ENCODE data around the gene IFRD2. TPM values are rescaled to one million over a fixed set of nuclear protein-coding genes. Genes with fewer than 3 reads are reported as not detected.
A peak's percentile ranks its signal among the peaks of the same experiment; 100 is the strongest.

The IFRD2 gene
- total RNA-seq, 5 donors from 2014 or later (not counting 1 experiment from before 2014, with no cell fraction given): 50.0 to 91.2 (median 75.9) TPM

GRCh38 chr3:50331364-50331907 lies 39.2 kb upstream of the IFRD2 start:
- no peaks in the 10 kb centered on the region for H3K27me3 ChIP-seq (replicated peaks in 1 of 2; ENCODE audit: control insufficient read depth in 2 of 2, extremely low read depth in 1 of 2, insufficient read depth in 2 of 2, low read length in 1 of 2)
- ATAC-seq (replicated peaks in 1 of 4): no peak

GRCh38 chr3:50330330-50330729 lies 38.1 kb upstream of the IFRD2 start:
- H3K27me3 ChIP-seq (replicated peaks in 1 of 2; ENCODE audit: control insufficient read depth in 2 of 2, extremely low read depth in 1 of 2, insufficient read depth in 2 of 2, low read length in 1 of 2): no peaks in the 10 kb centered on the region
- DNase-seq (no peak), ATAC-seq (replicated peaks in 1 of 4) (no peak)
- Mint-ChIP-seq H3K36me3 (peaks cover 19% of the 10 kb centered on the region), H3K4me3 (no peak overlapping the region), H3K4me1 (peaks cover 26 to 47% (median 41%) of the 10 kb centered on the region in 3 donors), H3K27me3 (no peaks in the 10 kb centered on the region), H3K9me3 (no peaks in the 10 kb centered on the region), H3K27ac (no peak overlapping the region)
- ChIA-PET POLR2A (no interaction called here), CTCF (no interaction called here)
- peaks cover 13 to 57% of the 10 kb centered on the region in 2 experiments for H3K4me1 ChIP-seq (ENCODE audit: control insufficient read depth in 1 of 2, extremely low read depth in 1 of 2, insufficient read depth in 2 of 2, low read length in 2 of 2)
- no peak overlapping the region for H3K27ac ChIP-seq (ENCODE audit: low read length)
- peaks cover 14 to 47% of the 10 kb centered on the region in 2 donors for H3K36me3 ChIP-seq (ENCODE audit: control insufficient read depth in 2 of 2, extremely low read depth in 1 of 2, insufficient read depth in 1 of 2, low read length in 1 of 2)
- H3K9me3 ChIP-seq: no peaks in the 10 kb centered on the region
- WGBS (ENCODE audit: insufficient coverage): 100% methylated on average over 6 of the region's 10 CpGs
- H3K4me3 ChIP-seq (ENCODE audit: control insufficient read depth in 1 of 2, extremely low read depth in 1 of 2, low read length in 1 of 2): no peak overlapping the region

More at GRCh38 chr3:50331364-50331907, 39.2 kb upstream of the IFRD2 start:
- DNase-seq: no peak
- Histone ChIP-seq H3K4me1 (ENCODE audit: control insufficient read depth in 1 of 2, extremely low read depth in 1 of 2, insufficient read depth in 2 of 2, low read length in 2 of 2) (peaks cover 16 to 68% of the 10 kb centered on the region in 2 experiments), H3K9me3 (no peaks in the 10 kb centered on the region), H3K4me3 (ENCODE audit: control insufficient read depth in 1 of 2, extremely low read depth in 1 of 2, low read length in 1 of 2) (no peak overlapping the region), H3K27ac (ENCODE audit: low read length) (no peak overlapping the region), H3K36me3 (ENCODE audit: control insufficient read depth in 2 of 2, extremely low read depth in 1 of 2, insufficient read depth in 1 of 2, low read length in 1 of 2) (peaks cover 14 to 47% of the 10 kb centered on the region in 2 donors)
- peaks cover 19% of the 10 kb centered on the region for H3K36me3 Mint-ChIP-seq
- peaks cover 37 to 54% (median 49%) of the 10 kb centered on the region in 3 donors for H3K4me1 Mint-ChIP-seq
- H3K4me3 Mint-ChIP-seq: no peak overlapping the region
- no peaks in the 10 kb centered on the region for H3K27me3 Mint-ChIP-seq
- no peak overlapping the region for H3K27ac Mint-ChIP-seq
- CTCF ChIA-PET: no interaction called here
- H3K9me3 Mint-ChIP-seq: no peaks in the 10 kb centered on the region
- POLR2A ChIA-PET: no interaction called here
- 98% methylated on average over 15 of the region's 19 CpGs for WGBS (ENCODE audit: insufficient coverage)

- H3K4me3 Mint-ChIP-seq: peak within 1 kb of the TSS; percentile 86 to 92 (median 89)
- 3% methylated on average over 54 of the region's 55 CpGs for WGBS (ENCODE audit: insufficient coverage)
- peak within 1 kb of the TSS; percentile 85 to 87 for H3K27ac Mint-ChIP-seq
- ChIA-PET POLR2A (interaction anchor here (0.6 to 2.5 kb wide), 5 partner anchors 9 to 103 kb away, joined by 3 to 11 read pairs (median 4); partner anchors contain the start of genes CYB561D2 (in 1 of the 2) and NPRL2 (in 1 of the 2)), CTCF (interaction anchor here (0.5 to 1.7 kb wide), 6 partner anchors 9 to 100 kb away, joined by 3 to 11 read pairs (median 3); no protein-coding TSS in a partner anchor)
- no peaks in the 10 kb centered on the region for H3K27me3 Mint-ChIP-seq
- peaks cover 15 to 36% (median 25%) of the 10 kb centered on the region in 3 donors for H3K4me1 Mint-ChIP-seq
- peaks cover 14 to 40% of the 10 kb centered on the region in 2 donors for H3K36me3 ChIP-seq (ENCODE audit: control insufficient read depth in 2 of 2, extremely low read depth in 1 of 2, insufficient read depth in 1 of 2, low read length in 1 of 2)
- no peaks in the 10 kb centered on the region for H3K9me3 Mint-ChIP-seq
- H3K27me3 ChIP-seq (replicated peaks in 1 of 2; ENCODE audit: control insufficient read depth in 2 of 2, extremely low read depth in 1 of 2, insufficient read depth in 2 of 2, low read length in 1 of 2): no peaks in the 10 kb centered on the region
- H3K4me1 ChIP-seq (ENCODE audit: control insufficient read depth in 1 of 2, extremely low read depth in 1 of 2, insufficient read depth in 2 of 2, low read length in 2 of 2): peaks cover 6 to 44% of the 10 kb centered on the region in 2 experiments
- peaks cover 19% of the 10 kb centered on the region for H3K36me3 Mint-ChIP-seq
- peak within 1 kb of the TSS; percentile 77 to 90 for H3K4me3 ChIP-seq (ENCODE audit: control insufficient read depth in 1 of 2, extremely low read depth in 1 of 2, low read length in 1 of 2)
- ATAC-seq (replicated peaks in 1 of 4) (peak; percentile 93 to 96 (median 95)), DNase-seq (peak; percentile 86 to 98 (median 94))
- H3K9me3 ChIP-seq: no peaks in the 10 kb centered on the region
- H3K27ac ChIP-seq (ENCODE audit: low read length): peak within 1 kb of the TSS; percentile 69
Measured at GRCh38 chr3:50327943-50328691, 35.9 kb upstream of the IFRD2 start, which contains the start of gene TUSC2. TSS of gene TUSC2 (minus strand) at chr3:50328223. CDS start at chr3:50328099, 124 bp downstream.

GRCh38 chr3:50327129-50327528 lies 34.9 kb upstream of the IFRD2 start:
- no CpG with 5 or more reads among the region's 4 CpGs for WGBS (ENCODE audit: insufficient coverage)
- DNase-seq: no peak
- H3K27ac ChIP-seq (ENCODE audit: low read length): peak overlapping the region; percentile 61

GRCh38 chr3:50326182-50326541 lies 33.9 kb upstream of the IFRD2 start:
- Histone ChIP-seq H3K36me3 (ENCODE audit: control insufficient read depth in 2 of 2, extremely low read depth in 1 of 2, insufficient read depth in 1 of 2, low read length in 1 of 2) (peaks cover 6 to 25% of the 10 kb centered on the region in 2 donors), H3K9me3 (no peaks in the 10 kb centered on the region), H3K27me3 (replicated peaks in 1 of 2; ENCODE audit: control insufficient read depth in 2 of 2, extremely low read depth in 1 of 2, insufficient read depth in 2 of 2, low read length in 1 of 2) (no peaks in the 10 kb centered on the region), H3K27ac (ENCODE audit: low read length) (no peak overlapping the region), H3K4me3 (ENCODE audit: control insufficient read depth in 1 of 2, extremely low read depth in 1 of 2, low read length in 1 of 2) (no peak overlapping the region), H3K4me1 (ENCODE audit: control insufficient read depth in 1 of 2, extremely low read depth in 1 of 2, insufficient read depth in 2 of 2, low read length in 2 of 2) (peaks cover 8 to 45% of the 10 kb centered on the region in 2 experiments)
- no peak for ATAC-seq (replicated peaks in 1 of 4)
- Mint-ChIP-seq H3K4me3 (peak overlapping the region; percentile 21 to 89 (median 86)), H3K27me3 (no peaks in the 10 kb centered on the region), H3K27ac (no peak overlapping the region), H3K4me1 (peaks cover 15 to 35% (median 22%) of the 10 kb centered on the region in 3 donors), H3K36me3 (peaks cover 13% of the 10 kb centered on the region), H3K9me3 (no peaks in the 10 kb centered on the region)
- ChIA-PET CTCF (no interaction called here), POLR2A (no interaction called here)
- no peak for DNase-seq
- whole genome bisulfite sequencing (ENCODE audit: insufficient coverage): no CpG with 5 or more reads among the region's 8 CpGs

More at GRCh38 chr3:50327129-50327528, 34.9 kb upstream of the IFRD2 start:
- Mint-ChIP-seq H3K4me1 (peaks cover 15 to 37% (median 22%) of the 10 kb centered on the region in 3 donors), H3K9me3 (no peaks in the 10 kb centered on the region), H3K36me3 (peaks cover 16% of the 10 kb centered on the region), H3K4me3 (peak overlapping the region; percentile 86 to 92 (median 89)), H3K27ac (peak overlapping the region; percentile 58 to 63), H3K27me3 (no peaks in the 10 kb centered on the region)
- H3K4me3 ChIP-seq (ENCODE audit: control insufficient read depth in 1 of 2, extremely low read depth in 1 of 2, low read length in 1 of 2): peak overlapping the region; percentile 77 to 90
- ChIA-PET POLR2A (interaction anchor here (0.8 to 2.5 kb wide), 2 partner anchors 10 to 23 kb away, joined by 3 to 11 read pairs; partner anchors contain the start of genes CYB561D2 (in 1 of the 2) and NPRL2 (in 1 of the 2)), CTCF (interaction anchor here (0.5 to 1.7 kb wide), 3 partner anchors 10 to 76 kb away, joined by 3 to 11 read pairs (median 3); no protein-coding TSS in a partner anchor)
- no peaks in the 10 kb centered on the region for H3K27me3 ChIP-seq (replicated peaks in 1 of 2; ENCODE audit: control insufficient read depth in 2 of 2, extremely low read depth in 1 of 2, insufficient read depth in 2 of 2, low read length in 1 of 2)
- peaks cover 14 to 35% of the 10 kb centered on the region in 2 donors for H3K36me3 ChIP-seq (ENCODE audit: control insufficient read depth in 2 of 2, extremely low read depth in 1 of 2, insufficient read depth in 1 of 2, low read length in 1 of 2)
- H3K4me1 ChIP-seq (ENCODE audit: control insufficient read depth in 1 of 2, extremely low read depth in 1 of 2, insufficient read depth in 2 of 2, low read length in 2 of 2): peaks cover 6 to 42% of the 10 kb centered on the region in 2 experiments
- H3K9me3 ChIP-seq: no peaks in the 10 kb centered on the region
- no peak for ATAC-seq (replicated peaks in 1 of 4)

- Histone ChIP-seq H3K4me3 (ENCODE audit: control insufficient read depth in 1 of 2, extremely low read depth in 1 of 2, low read length in 1 of 2) (no peak overlapping the region), H3K36me3 (ENCODE audit: control insufficient read depth in 2 of 2, extremely low read depth in 1 of 2, insufficient read depth in 1 of 2, low read length in 1 of 2) (peaks cover 2 to 20% of the 10 kb centered on the region in 2 donors), H3K9me3 (no peaks in the 10 kb centered on the region), H3K27me3 (replicated peaks in 1 of 2; ENCODE audit: control insufficient read depth in 2 of 2, extremely low read depth in 1 of 2, insufficient read depth in 2 of 2, low read length in 1 of 2) (no peaks in the 10 kb centered on the region), H3K27ac (ENCODE audit: low read length) (no peak overlapping the region), H3K4me1 (ENCODE audit: control insufficient read depth in 1 of 2, extremely low read depth in 1 of 2, insufficient read depth in 2 of 2, low read length in 2 of 2) (peaks cover 9 to 48% of the 10 kb centered on the region in 2 experiments)
- Mint-ChIP-seq H3K27ac (no peak overlapping the region), H3K4me3 (peak overlapping the region in 1 of 3 donors; percentile 89), H3K9me3 (no peaks in the 10 kb centered on the region), H3K4me1 (peaks cover 16 to 36% (median 23%) of the 10 kb centered on the region in 3 donors), H3K27me3 (no peaks in the 10 kb centered on the region), H3K36me3 (peaks cover 7% of the 10 kb centered on the region)
- ATAC-seq (replicated peaks in 1 of 4) (no peak), DNase-seq (no peak)
- 98% methylated on average over 5 of the region's 11 CpGs for WGBS (ENCODE audit: insufficient coverage)
- ChIA-PET POLR2A (no interaction called here), CTCF (interaction anchor here in 1 of 2 donors (1.2 to 1.5 kb wide), 2 partner anchors 11 to 90 kb away, joined by 3 to 5 read pairs; no protein-coding TSS in a partner anchor)
Measured at GRCh38 chr3:50325497-50326181, 33.4 kb upstream of the IFRD2 start.

Data from T-cell (primary cell).